Ascending aorta (tissue), 2 donors: ENCODE results near the gene RAMAC. TPM values are rescaled to one million over a fixed set of nuclear protein-coding genes. Genes with fewer than 3 reads are reported as not detected.
A peak's percentile ranks its signal among the peaks of the same experiment; 100 is the strongest.
"Not testable (repeated sequence)": the region's sequence is repeated elsewhere in the genome, so short reads cannot be mapped to it uniquely, and the experiment has no call there.

Source experiments
- DNase-seq, 2 donors: peaks; one replicate each; pipeline ENCODE4 v3.0.0-alpha.2; 2019; ENCODE audit warnings: low spot score in 2 of 2
- H3K27ac ChIP-seq, 2 donors: fragments of 200-600 bp; sonication (generic); one replicate each; pipeline ENCODE4 v1.5.1; 2016 to 2017; ENCODE audit warnings: mild to moderate bottlenecking in 1 of 2
- H3K27me3 ChIP-seq: fragments of 200-600 bp; sonication (generic); one replicate; pipeline ENCODE4 v1.5.1; 2017
- H3K36me3 ChIP-seq, 2 donors: fragments of 200-600 bp; sonication (generic); one replicate each; pipeline ENCODE4 v1.5.1; 2016
- H3K4me1 ChIP-seq, 2 donors: fragments of 200-600 bp; sonication (generic); one replicate each; pipeline ENCODE4 v1.5.1; 2016 to 2017; ENCODE audit warnings: mild to moderate bottlenecking in 1 of 2
- H3K4me3 ChIP-seq, 2 donors: fragments of 200-600 bp; sonication (generic); one replicate each; pipeline ENCODE4 v1.5.1; 2016 to 2017; ENCODE audit warnings: mild to moderate bottlenecking in 1 of 2
- H3K9me3 ChIP-seq, 2 donors: fragments of 200-600 bp; sonication (generic); one replicate each; pipeline ENCODE4 v1.5.1; 2016
- CTCF ChIP-seq, 3 experiments: fragments of 200-600 bp in 2 of 3; fragments of 450-650 bp in 1 of 3; sonication (generic) in 2 of 3; IDR thresholded peaks; one replicate each; pipeline ENCODE4 v1.5.1; 2016 to 2019; ENCODE audit warnings: antibody characterized with exemption in 3 of 3, mild to moderate bottlenecking in 1 of 3, moderate library complexity in 1 of 3
- intact Hi-C: fragments of 100-400 bp; cut with DNase I; formaldehyde crosslinking; loops from one replicate; pipeline ENCODE4 v1.15.1; 2023
- total RNA-seq: library from RNA; depleted of rRNA; stranded (reverse); fragments of >200 nt; gene quantifications from one replicate; pipeline ENCODE4 v1.1.0, GENCODE V29; 2016

Gene RAMAC
- total RNA-seq: 4.8 TPM

GRCh38 chr15:82985688-82986441 is at the start of gene RAMAC:
TSS of gene RAMAC (plus strand) at chr15:82986210. CDS start at chr15:82989019, 2,809 bp downstream.
- H3K9me3 ChIP-seq: no peaks in the 10 kb centered on the region

GRCh38 chr15:82936966-82937711 is 48.9 kb upstream of the RAMAC start:
- no peak overlapping the region for H3K27ac ChIP-seq
- DNase-seq: no peak
- no peaks in the 10 kb centered on the region for H3K4me1 ChIP-seq
- H3K4me3 ChIP-seq: no peak overlapping the region
- H3K27me3 ChIP-seq: no peaks in the 10 kb centered on the region
- intact Hi-C loops: no loop called here
- no peak for TF ChIP-seq CTCF (IDR thresholded peaks at IDR 0.05)
- H3K9me3 ChIP-seq: no peaks in the 10 kb centered on the region
- H3K36me3 ChIP-seq: no peaks in the 10 kb centered on the region

More at GRCh38 chr15:82985688-82986441, at the start of gene RAMAC:
- Histone ChIP-seq H3K36me3 (peaks cover 0 to 15% of the 10 kb centered on the region in 2 donors), H3K4me1 (peaks cover 0 to 14% of the 10 kb centered on the region in 2 donors), H3K4me3 (peak within 1 kb of the TSS; percentile 78 to 89), H3K27me3 (no peaks in the 10 kb centered on the region), H3K27ac (peak within 1 kb of the TSS; percentile 63 to 72)
- no peak for TF ChIP-seq CTCF (IDR thresholded peaks at IDR 0.05)
- intact Hi-C loops: loop anchor here (1.0 to 10.0 kb wide), 6 partner anchors 25 to 444 kb away; partner anchors contain the start of genes C15orf40, CPEB1, FSD2 and HDGFL3
- peak; percentile 83 to 97 for DNase-seq

GRCh38 chr15:82937712-82938058 is 48.3 kb upstream of the RAMAC start:
- Histone ChIP-seq H3K27me3 (no peaks in the 10 kb centered on the region), H3K36me3 (no peaks in the 10 kb centered on the region), H3K27ac (no peak overlapping the region), H3K4me1 (no peaks in the 10 kb centered on the region), H3K4me3 (no peak overlapping the region), H3K9me3 (no peaks in the 10 kb centered on the region)
- TF ChIP-seq CTCF (IDR thresholded peaks at IDR 0.05): no peak
- no peak for DNase-seq
- intact Hi-C loops: no loop called here

GRCh38 chr15:82939678-82940077 is 46.3 kb upstream of the RAMAC start:
- H3K27ac ChIP-seq, intact Hi-C loops, DNase-seq: not testable (repeated sequence)

GRCh38 chr15:82942691-82943090 is 43.3 kb upstream of the RAMAC start:
- intact Hi-C loops: no loop called here
- no peaks in the 10 kb centered on the region for H3K27me3 ChIP-seq
- no peak for DNase-seq
- H3K9me3 ChIP-seq: no peaks in the 10 kb centered on the region
- no peak for TF ChIP-seq CTCF (IDR thresholded peaks at IDR 0.05)
- no peaks in the 10 kb centered on the region for H3K4me1 ChIP-seq
- H3K27ac ChIP-seq: no peak overlapping the region
- H3K36me3 ChIP-seq: no peaks in the 10 kb centered on the region
- no peak overlapping the region for H3K4me3 ChIP-seq

More at GRCh38 chr15:82939678-82940077, 46.3 kb upstream of the RAMAC start:
- not testable (repeated sequence) for H3K4me1 ChIP-seq, H3K27me3 ChIP-seq, H3K9me3 ChIP-seq, H3K4me3 ChIP-seq, H3K36me3 ChIP-seq

GRCh38 chr15:82943176-82943575 is 42.8 kb upstream of the RAMAC start:
- H3K4me3 ChIP-seq: no peak overlapping the region
- no peak for TF ChIP-seq CTCF (IDR thresholded peaks at IDR 0.05)
- H3K27ac ChIP-seq: no peak overlapping the region
- DNase-seq: no peak
- H3K4me1 ChIP-seq: no peaks in the 10 kb centered on the region
- intact Hi-C loops: no loop called here
- no peaks in the 10 kb centered on the region for H3K9me3 ChIP-seq
- no peaks in the 10 kb centered on the region for H3K27me3 ChIP-seq
- no peaks in the 10 kb centered on the region for H3K36me3 ChIP-seq
